Liver (tissue), 9 donors: ENCODE measurements around the gene LAMA2. TPM values are rescaled to one million over a fixed set of nuclear protein-coding genes. Genes with fewer than 3 reads are reported as not detected.

ENCODE experiments used
- DNase-seq: peaks from one replicate; pipeline ENCODE4 v3.0.0-alpha.2; 2017; ENCODE audit warnings: low spot score
- H3K27ac ChIP-seq, 2 donors: one replicate each; pipeline ENCODE4 v1.7.0; 2013; ENCODE audit warnings: inconsistent platforms in 2 of 2, low read length in 2 of 2, control low read depth in 1 of 2, low read depth in 1 of 2, mild to moderate bottlenecking in 1 of 2
- H3K27me3 ChIP-seq, 4 donors: one replicate each; pipeline versions ENCODE4 v1.6.1 to v1.7.0; 2013; ENCODE audit warnings: low read length in 3 of 4, inconsistent platforms in 1 of 4, mild to moderate bottlenecking in 1 of 4, moderate library complexity in 1 of 4; ENCODE audit not compliant: control insufficient read depth in 4 of 4, insufficient read depth in 4 of 4
- H3K36me3 ChIP-seq, 4 donors: one replicate each; pipeline versions ENCODE4 v1.6.1 to v1.7.0; 2013; ENCODE audit warnings: low read length in 3 of 4, mild to moderate bottlenecking in 3 of 4, low read depth in 1 of 4, moderate library complexity in 1 of 4; ENCODE audit not compliant: control insufficient read depth in 4 of 4, insufficient read depth in 3 of 4
- H3K4me1 ChIP-seq, 4 donors: one replicate each; pipeline versions ENCODE4 v1.6.1 to v1.7.0; 2013; ENCODE audit warnings: low read length in 3 of 4, mild to moderate bottlenecking in 3 of 4, moderate library complexity in 1 of 4; ENCODE audit not compliant: control insufficient read depth in 4 of 4, insufficient read depth in 4 of 4
- H3K4me3 ChIP-seq, 3 donors: one replicate each; pipeline versions ENCODE4 v1.6.1 to v1.7.0; 2013; ENCODE audit warnings: low read length in 3 of 3, control low read depth in 1 of 3, low read depth in 1 of 3, mild to moderate bottlenecking in 1 of 3
- H3K9ac ChIP-seq, 2 donors: one replicate each; pipeline ENCODE4 v1.7.0; 2013; ENCODE audit warnings: low read length in 2 of 2, mild to moderate bottlenecking in 2 of 2, moderate library complexity in 2 of 2, control low read depth in 1 of 2, low read depth in 1 of 2
- H3K9me3 ChIP-seq, 4 donors: one replicate each; pipeline versions ENCODE4 v1.6.1 to v1.7.0; 2013; ENCODE audit warnings: low read length in 3 of 4; ENCODE audit not compliant: control insufficient read depth in 4 of 4
- EGR1 ChIP-seq, 2 donors: IDR thresholded peaks; 2 replicates each; pipeline ENCODE4 v1.6.1; 2016 to 2018; ENCODE audit warnings: antibody characterized with exemption in 2 of 2, low read depth in 2 of 2
- FOXA1 ChIP-seq: IDR thresholded peaks from 2 replicates; pipeline ENCODE4 v1.6.1; 2016; ENCODE audit warnings: antibody characterized with exemption
- FOXA2 ChIP-seq: IDR thresholded peaks from 2 replicates; pipeline ENCODE4 v1.6.1; 2016; ENCODE audit warnings: antibody characterized with exemption
- GABPA ChIP-seq, 2 donors: IDR thresholded peaks in 1 of 2; conservative IDR thresholded peaks in 1 of 2; 2 replicates each; pipeline ENCODE4 v1.6.1; 2016; ENCODE audit warnings: antibody characterized with exemption in 2 of 2, mild to moderate bottlenecking in 1 of 2, moderate library complexity in 1 of 2
- HNF4A ChIP-seq, 2 donors: conservative IDR thresholded peaks; 2 replicates each; pipeline ENCODE4 v1.6.1; 2016; ENCODE audit warnings: antibody characterized with exemption in 2 of 2, mild to moderate bottlenecking in 2 of 2
- HNF4G ChIP-seq: IDR thresholded peaks from 2 replicates; pipeline ENCODE4 v1.6.1; 2016; ENCODE audit warnings: antibody characterized with exemption
- JUND ChIP-seq, 2 donors: IDR thresholded peaks; 2 replicates each; pipeline ENCODE4 v1.6.1; 2016; ENCODE audit warnings: antibody characterized with exemption in 2 of 2
- NR2F2 ChIP-seq: IDR thresholded peaks from 2 replicates; pipeline ENCODE4 v1.6.1; 2016; ENCODE audit warnings: antibody characterized with exemption
- RAD21 ChIP-seq, 2 donors: IDR thresholded peaks; 2 replicates each; pipeline ENCODE4 v1.6.1; 2016; ENCODE audit warnings: antibody characterized with exemption in 2 of 2, mild to moderate bottlenecking in 2 of 2
- RXRA ChIP-seq, 2 donors: IDR thresholded peaks; 2 replicates each; pipeline ENCODE4 v1.6.1; 2017 to 2018; ENCODE audit warnings: antibody characterized with exemption in 2 of 2, mild to moderate bottlenecking in 1 of 2
- TAF1 ChIP-seq: conservative IDR thresholded peaks from 2 replicates; pipeline ENCODE4 v1.6.1; 2016; ENCODE audit warnings: antibody characterized with exemption, mild to moderate bottlenecking
- ZBTB33 ChIP-seq: IDR thresholded peaks from 2 replicates; pipeline ENCODE4 v1.6.1; 2016; ENCODE audit warnings: antibody characterized with exemption
- WGBS: extraction: QIAGEN DNeasy Blood & Tissue Kit; methylation state at CpG from one replicate; pipeline ENCODE4 v1.1.7; 2013; 5-methylcytosine and 5-hydroxymethylcytosine counted together
- polyA plus RNA-seq, 2 donors: library from polyadenylated mRNA; stranded (reverse) in 1 of 2; unstranded in 1 of 2; fragments of 200-250 nt in 1 of 2; fragments of >200 nt in 1 of 2; fragmentation: Nextera tagmentation in 1 of 2; extraction: Ambion mirVana in 1 of 2; gene quantifications; one replicate each; pipeline versions ENCODE4 v1.2.1 to v1.2.3, GENCODE V29; 2013 to 2015
- total RNA-seq, 2 donors: library from RNA; depleted of rRNA; stranded (reverse); fragments of >200 nt; gene quantifications; one replicate each; pipeline ENCODE4 v1.2.3, GENCODE V29; 2014
- TF ChIP-seq, protein P1 (sequence below): IDR thresholded peaks from 2 replicates; pipeline ENCODE4 v1.6.1; 2016; ENCODE audit warnings: antibody characterized with exemption
- TF ChIP-seq, protein P2 (sequence below): fragments of 150-350 bp; IDR thresholded peaks from 2 replicates; pipeline ENCODE4 v1.5.1; 2017; ENCODE audit warnings: improper control_type of control experiment, low read depth, low read length; ENCODE audit not compliant: missing input control
- donor health status: healthy.
- donor health status: healthy.
- donor health status: healthy.
- donor health status: healthy.
- donor health status: healthy.

The LAMA2 gene
- total and polyA plus RNA-seq, 4 donors = 1.3 to 17.0 (median 3.0) TPM

- WGBS = 73% methylated on average over 2 of the region's 2 CpGs
- DNase-seq = no peak
- H3K9ac ChIP-seq = no peak overlapping the region
- no peak overlapping the region for H3K4me3 ChIP-seq
- H3K27me3 ChIP-seq = no peaks in the 10 kb centered on the region
- no peaks in the 10 kb centered on the region for H3K4me1 ChIP-seq
- H3K27ac ChIP-seq = no peak overlapping the region
- TF ChIP-seq, protein P1, sequence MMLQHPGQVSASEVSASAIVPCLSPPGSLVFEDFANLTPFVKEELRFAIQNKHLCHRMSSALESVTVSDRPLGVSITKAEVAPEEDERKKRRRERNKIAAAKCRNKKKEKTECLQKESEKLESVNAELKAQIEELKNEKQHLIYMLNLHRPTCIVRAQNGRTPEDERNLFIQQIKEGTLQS = no peak
- TF ChIP-seq EGR1 (IDR thresholded peaks at IDR 0.05; ENCODE audit: low read depth in 2 of 2) (no peak), GABPA (IDR thresholded peaks at IDR 0.05 in 1 of 2, conservative IDR thresholded peaks at IDR 0.05 in 1 of 2) (no peak), FOXA2 (no peak), HNF4A (conservative IDR thresholded peaks at IDR 0.05) (no peak), RXRA (IDR thresholded peaks at IDR 0.05) (no peak), NR2F2 (no peak), RAD21 (IDR thresholded peaks at IDR 0.05) (no peak), TAF1 (no peak), HNF4G (no peak), JUND (IDR thresholded peaks at IDR 0.05) (no peak), ZBTB33 (no peak)
- TF ChIP-seq, protein P2, sequence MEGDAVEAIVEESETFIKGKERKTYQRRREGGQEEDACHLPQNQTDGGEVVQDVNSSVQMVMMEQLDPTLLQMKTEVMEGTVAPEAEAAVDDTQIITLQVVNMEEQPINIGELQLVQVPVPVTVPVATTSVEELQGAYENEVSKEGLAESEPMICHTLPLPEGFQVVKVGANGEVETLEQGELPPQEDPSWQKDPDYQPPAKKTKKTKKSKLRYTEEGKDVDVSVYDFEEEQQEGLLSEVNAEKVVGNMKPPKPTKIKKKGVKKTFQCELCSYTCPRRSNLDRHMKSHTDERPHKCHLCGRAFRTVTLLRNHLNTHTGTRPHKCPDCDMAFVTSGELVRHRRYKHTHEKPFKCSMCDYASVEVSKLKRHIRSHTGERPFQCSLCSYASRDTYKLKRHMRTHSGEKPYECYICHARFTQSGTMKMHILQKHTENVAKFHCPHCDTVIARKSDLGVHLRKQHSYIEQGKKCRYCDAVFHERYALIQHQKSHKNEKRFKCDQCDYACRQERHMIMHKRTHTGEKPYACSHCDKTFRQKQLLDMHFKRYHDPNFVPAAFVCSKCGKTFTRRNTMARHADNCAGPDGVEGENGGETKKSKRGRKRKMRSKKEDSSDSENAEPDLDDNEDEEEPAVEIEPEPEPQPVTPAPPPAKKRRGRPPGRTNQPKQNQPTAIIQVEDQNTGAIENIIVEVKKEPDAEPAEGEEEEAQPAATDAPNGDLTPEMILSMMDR = no peak
- no peaks in the 10 kb centered on the region for H3K9me3 ChIP-seq
- H3K36me3 ChIP-seq = no peaks in the 10 kb centered on the region
These were observed 176.7 kb downstream of the LAMA2 start for GRCh38 chr6:129059650-129060049.

GRCh38 chr6:129069006-129069405 is 186.1 kb downstream of the LAMA2 start:
- TF ChIP-seq HNF4G = no peak
- TF ChIP-seq GABPA (IDR thresholded peaks at IDR 0.05 in 1 of 2, conservative IDR thresholded peaks at IDR 0.05 in 1 of 2) = no peak
- no peak for TF ChIP-seq RAD21 (IDR thresholded peaks at IDR 0.05)
- no peak for TF ChIP-seq FOXA1
- TF ChIP-seq ZBTB33 = no peak
- no peak for TF ChIP-seq RXRA (IDR thresholded peaks at IDR 0.05)
- Histone ChIP-seq H3K27me3 (peaks cover 0 to 2% (median 0%) of the 10 kb centered on the region in 4 donors), H3K4me1 (no peaks in the 10 kb centered on the region), H3K9me3 (no peaks in the 10 kb centered on the region), H3K36me3 (no peaks in the 10 kb centered on the region), H3K4me3 (no peak overlapping the region), H3K9ac (no peak overlapping the region), H3K27ac (no peak overlapping the region)
- no peak for DNase-seq
